ENCODE results near the gene WDR20.

The WDR20 gene

GRCh38 chr14:102194856-102195255 lies 55.2 kb downstream of the WDR20 start:
- H3K36me3 Mint-ChIP-seq, result peaks cover 62% of the 10 kb centered on the region
- H3K4me1 Mint-ChIP-seq, result peaks cover 59% of the 10 kb centered on the region
- ATAC-seq (no peak), DNase-seq (ENCODE audit: low spot score in 2 of 2) (no peak)
- H3K9me3 Mint-ChIP-seq, result no peaks in the 10 kb centered on the region
- H3K4me3 Mint-ChIP-seq, result no peak overlapping the region
- no peak overlapping the region for H3K27ac Mint-ChIP-seq

- H3K4me3 Mint-ChIP-seq, result no peak overlapping the region
- H3K27ac Mint-ChIP-seq, result no peak overlapping the region
- H3K36me3 Mint-ChIP-seq, result peaks cover 68% of the 10 kb centered on the region
- peaks cover 60% of the 10 kb centered on the region for H3K4me1 Mint-ChIP-seq
- no peaks in the 10 kb centered on the region for H3K9me3 Mint-ChIP-seq
- DNase-seq (ENCODE audit: low spot score in 2 of 2) (no peak), ATAC-seq (no peak)
Measured at GRCh38 chr14:102195446-102195845, 55.7 kb downstream of the WDR20 start.

GRCh38 chr14:102196039-102196901 lies 56.6 kb downstream of the WDR20 start:
- H3K4me1 Mint-ChIP-seq, result peaks cover 64% of the 10 kb centered on the region
- H3K27ac Mint-ChIP-seq, result peak overlapping the region; percentile 37
- no peaks in the 10 kb centered on the region for H3K9me3 Mint-ChIP-seq
- no peak overlapping the region for H3K4me3 Mint-ChIP-seq
- ATAC-seq, result no peak
- peaks cover 76% of the 10 kb centered on the region for H3K36me3 Mint-ChIP-seq
- DNase-seq (ENCODE audit: low spot score in 2 of 2), result no peak

- ATAC-seq (no peak), DNase-seq (ENCODE audit: low spot score in 2 of 2) (no peak)
- Mint-ChIP-seq H3K4me1 (peaks cover 67% of the 10 kb centered on the region), H3K36me3 (peaks cover 82% of the 10 kb centered on the region), H3K9me3 (no peaks in the 10 kb centered on the region), H3K4me3 (no peak overlapping the region), H3K27ac (peak overlapping the region; percentile 37)
Measured at GRCh38 chr14:102196902-102197230, 57.2 kb downstream of the WDR20 start.

- H3K4me3 Mint-ChIP-seq, result no peak overlapping the region
- H3K36me3 Mint-ChIP-seq, result peaks cover 87% of the 10 kb centered on the region
- ATAC-seq (no peak), DNase-seq (ENCODE audit: low spot score in 2 of 2) (no peak)
- no peaks in the 10 kb centered on the region for H3K9me3 Mint-ChIP-seq
- peaks cover 72% of the 10 kb centered on the region for H3K4me1 Mint-ChIP-seq
- H3K27ac Mint-ChIP-seq, result no peak overlapping the region
Measured at GRCh38 chr14:102197317-102197853, 57.7 kb downstream of the WDR20 start.

- ATAC-seq, result peak; percentile 50
Measured at GRCh38 chr14:102200690-102201352, 61.1 kb downstream of the WDR20 start.

GRCh38 chr14:102201353-102201738 lies 61.6 kb downstream of the WDR20 start:
- H3K4me1 Mint-ChIP-seq, result peaks cover 70% of the 10 kb centered on the region
- peak overlapping the region; percentile 41 for H3K4me3 Mint-ChIP-seq
- no peaks in the 10 kb centered on the region for H3K9me3 Mint-ChIP-seq
- H3K36me3 Mint-ChIP-seq, result peaks cover 98% of the 10 kb centered on the region
- no peak for DNase-seq (ENCODE audit: low spot score in 2 of 2)
- ATAC-seq, result peak; percentile 67
- peak overlapping the region; percentile 64 for H3K27ac Mint-ChIP-seq

More at GRCh38 chr14:102200690-102201352, 61.1 kb downstream of the WDR20 start:
- peaks cover 75% of the 10 kb centered on the region for H3K4me1 Mint-ChIP-seq
- no peaks in the 10 kb centered on the region for H3K9me3 Mint-ChIP-seq
- H3K4me3 Mint-ChIP-seq, result peak overlapping the region; percentile 41
- peak overlapping the region; percentile 64 for H3K27ac Mint-ChIP-seq
- no peak for DNase-seq (ENCODE audit: low spot score in 2 of 2)
- H3K36me3 Mint-ChIP-seq, result peaks cover 98% of the 10 kb centered on the region

GRCh38 chr14:102201776-102202175 lies 62.1 kb downstream of the WDR20 start:
- DNase-seq (ENCODE audit: low spot score in 2 of 2) (no peak), ATAC-seq (no peak)
- peak overlapping the region; percentile 41 for H3K4me3 Mint-ChIP-seq
- no peaks in the 10 kb centered on the region for H3K9me3 Mint-ChIP-seq
- H3K27ac Mint-ChIP-seq, result peak overlapping the region; percentile 64
- H3K36me3 Mint-ChIP-seq, result peaks cover 98% of the 10 kb centered on the region
- peaks cover 68% of the 10 kb centered on the region for H3K4me1 Mint-ChIP-seq

- no peak overlapping the region for H3K4me3 Mint-ChIP-seq
- DNase-seq (ENCODE audit: low spot score in 2 of 2), result no peak
- H3K9me3 Mint-ChIP-seq, result no peaks in the 10 kb centered on the region
- H3K36me3 Mint-ChIP-seq, result peaks cover 98% of the 10 kb centered on the region
- ATAC-seq, result no peak
- H3K4me1 Mint-ChIP-seq, result peaks cover 67% of the 10 kb centered on the region
- no peak overlapping the region for H3K27ac Mint-ChIP-seq
Measured at GRCh38 chr14:102202944-102203343, 63.2 kb downstream of the WDR20 start.

GRCh38 chr14:102203382-102203781 lies 63.7 kb downstream of the WDR20 start:
- ATAC-seq, result no peak
- Mint-ChIP-seq H3K4me1 (peaks cover 64% of the 10 kb centered on the region), H3K9me3 (no peaks in the 10 kb centered on the region), H3K36me3 (peaks cover 94% of the 10 kb centered on the region), H3K4me3 (no peak overlapping the region), H3K27ac (peak overlapping the region; percentile 36)
- no peak for DNase-seq (ENCODE audit: low spot score in 2 of 2)

GRCh38 chr14:102205560-102205959 lies 65.9 kb downstream of the WDR20 start:
- DNase-seq (ENCODE audit: low spot score in 2 of 2) (no peak), ATAC-seq (no peak)
- Mint-ChIP-seq H3K4me3 (no peak overlapping the region), H3K36me3 (peaks cover 92% of the 10 kb centered on the region), H3K9me3 (no peaks in the 10 kb centered on the region), H3K27ac (peak overlapping the region; percentile 84), H3K4me1 (peaks cover 42% of the 10 kb centered on the region)

GRCh38 chr14:102206918-102207317 lies 67.2 kb downstream of the WDR20 start:
- no peak overlapping the region for H3K4me3 Mint-ChIP-seq
- H3K4me1 Mint-ChIP-seq, result peaks cover 29% of the 10 kb centered on the region
- no peak for DNase-seq (ENCODE audit: low spot score in 2 of 2)
- peaks cover 79% of the 10 kb centered on the region for H3K36me3 Mint-ChIP-seq
- peak overlapping the region; percentile 80 for H3K27ac Mint-ChIP-seq
- H3K9me3 Mint-ChIP-seq, result no peaks in the 10 kb centered on the region
- ATAC-seq, result no peak

- peaks cover 73% of the 10 kb centered on the region for H3K36me3 Mint-ChIP-seq
- peak overlapping the region; percentile 80 for H3K27ac Mint-ChIP-seq
- DNase-seq (ENCODE audit: low spot score in 2 of 2) (no peak), ATAC-seq (no peak)
- no peaks in the 10 kb centered on the region for H3K9me3 Mint-ChIP-seq
- no peak overlapping the region for H3K4me3 Mint-ChIP-seq
- H3K4me1 Mint-ChIP-seq, result peaks cover 24% of the 10 kb centered on the region
Measured at GRCh38 chr14:102207831-102208365, 68.2 kb downstream of the WDR20 start.

GRCh38 chr14:102208741-102209140 lies 69.0 kb downstream of the WDR20 start:
- Mint-ChIP-seq H3K4me1 (peaks cover 24% of the 10 kb centered on the region), H3K27ac (no peak overlapping the region), H3K36me3 (peaks cover 70% of the 10 kb centered on the region), H3K9me3 (no peaks in the 10 kb centered on the region), H3K4me3 (no peak overlapping the region)
- DNase-seq (ENCODE audit: low spot score in 2 of 2) (no peak), ATAC-seq (no peak)

GRCh38 chr14:102209224-102209966 lies 69.7 kb downstream of the WDR20 start:
- DNase-seq (ENCODE audit: low spot score in 2 of 2) (no peak), ATAC-seq (no peak)
- Mint-ChIP-seq H3K4me1 (peaks cover 18% of the 10 kb centered on the region), H3K4me3 (no peak overlapping the region), H3K36me3 (peaks cover 65% of the 10 kb centered on the region), H3K9me3 (no peaks in the 10 kb centered on the region), H3K27ac (no peak overlapping the region)

Data from stimulated activated effector memory CD8-positive, alpha-beta T cell treated with anti-CD3 and anti-CD28 coated beads, Interleukin-12 subunit alpha, Interleukin-12 subunit beta, amount 100 ng/mL, for 72 hours (primary cell).